Lower leg skin (tissue), 4 donors: ENCODE measurements around the gene SYT2. TPM values are rescaled to one million over a fixed set of nuclear protein-coding genes. Genes with fewer than 3 reads are reported as not detected.

Experiments
- DNase-seq, 2 donors: peaks; one replicate each; pipeline ENCODE4 v3.0.0-alpha.2; 2019; ENCODE audit warnings: low spot score in 2 of 2
- H3K4me3 ChIP-seq: fragments of 200-600 bp; sonication (generic); 2 replicates; pipeline ENCODE4 v1.5.1; 2017; ENCODE audit warnings: mild to moderate bottlenecking, low read depth; ENCODE audit not compliant: poor library complexity, severe bottlenecking
- CTCF ChIP-seq, 3 donors: fragments of 450-650 bp; IDR thresholded peaks; one replicate each; pipeline ENCODE4 v1.5.1; 2016; ENCODE audit warnings: antibody characterized with exemption in 3 of 3, mild to moderate bottlenecking in 3 of 3, moderate library complexity in 2 of 3
- POLR2A ChIP-seq, 2 donors: fragments of 450-650 bp; IDR thresholded peaks; one replicate each; pipeline ENCODE4 v1.6.1; 2016 to 2017; ENCODE audit warnings: antibody characterized with exemption in 2 of 2, mild to moderate bottlenecking in 1 of 2, moderate library complexity in 1 of 2
- WGBS, 2 donors: methylation state at CpG; one replicate each; pipeline ENCODE4 v1.1.5; 2018; 5-methylcytosine and 5-hydroxymethylcytosine counted together
- intact Hi-C: fragments of 100-400 bp; cut with DNase I; formaldehyde crosslinking; loops from one replicate; pipeline ENCODE4 v1.15.0; 2023; ENCODE audit warnings: low total_unique reads
- total RNA-seq, 4 donors: library from RNA; depleted of rRNA; stranded (reverse); fragments of >200 nt; gene quantifications; one replicate each; pipeline ENCODE4 v1.1.0, GENCODE V29; 2016

SYT2 gene
- total RNA-seq, 4 donors from 2014 or later = not detected

GRCh38 chr1:202659974-202660373 is 50.3 kb downstream of the SYT2 start:
- intact Hi-C loops = no loop called here
- 61 to 71% methylated on average over 3 of the region's 3 CpGs for WGBS, 2 donors
- no peak for TF ChIP-seq CTCF (IDR thresholded peaks at IDR 0.05)
- no peak for TF ChIP-seq POLR2A (IDR thresholded peaks at IDR 0.05)
- no peak overlapping the region for H3K4me3 ChIP-seq
- DNase-seq = no peak

GRCh38 chr1:202659541-202659940 is 50.7 kb downstream of the SYT2 start:
- H3K4me3 ChIP-seq = no peak overlapping the region
- no peak for TF ChIP-seq CTCF (IDR thresholded peaks at IDR 0.05)
- no peak for TF ChIP-seq POLR2A (IDR thresholded peaks at IDR 0.05)
- no peak for DNase-seq
- 51 to 58% methylated on average over 4 of the region's 6 CpGs for WGBS, 2 donors
- intact Hi-C loops = no loop called here

GRCh38 chr1:202658769-202659168 is 51.5 kb downstream of the SYT2 start:
- DNase-seq = no peak
- no peak for TF ChIP-seq POLR2A (IDR thresholded peaks at IDR 0.05)
- no peak for TF ChIP-seq CTCF (IDR thresholded peaks at IDR 0.05)
- 40 to 45% methylated on average over 2 of the region's 2 CpGs for WGBS, 2 donors
- no peak overlapping the region for H3K4me3 ChIP-seq
- intact Hi-C loops = no loop called here

- 70 to 74% methylated on average over 8 of the region's 8 CpGs for WGBS, 2 donors
- intact Hi-C loops = no loop called here
- no peak for DNase-seq
- no peak for TF ChIP-seq POLR2A (IDR thresholded peaks at IDR 0.05)
- TF ChIP-seq CTCF (IDR thresholded peaks at IDR 0.05) = no peak
- no peak overlapping the region for H3K4me3 ChIP-seq
Observed at GRCh38 chr1:202658251-202658759, 51.9 kb downstream of the SYT2 start.

GRCh38 chr1:202656951-202657646 is 53.2 kb downstream of the SYT2 start:
- intact Hi-C loops = no loop called here
- no peak overlapping the region for H3K4me3 ChIP-seq
- DNase-seq = no peak
- TF ChIP-seq POLR2A (IDR thresholded peaks at IDR 0.05) (no peak), CTCF (IDR thresholded peaks at IDR 0.05) (no peak)
- 44 to 54% methylated on average over 7 of the region's 7 CpGs for WGBS, 2 donors

GRCh38 chr1:202656057-202656456 is 54.2 kb downstream of the SYT2 start:
- intact Hi-C loops = no loop called here
- WGBS, 2 donors = 62 to 67% methylated on average over 10 of the region's 10 CpGs
- DNase-seq = no peak
- H3K4me3 ChIP-seq = no peak overlapping the region
- no peak for TF ChIP-seq CTCF (IDR thresholded peaks at IDR 0.05)
- TF ChIP-seq POLR2A (IDR thresholded peaks at IDR 0.05) = no peak
